Hematopoietic multipotent progenitor cell (in vitro differentiated cells): ENCODE measurements around the gene TMEM151A. TPM values are rescaled to one million over a fixed set of nuclear protein-coding genes. Genes with fewer than 3 reads are reported as not detected.

ENCODE experiments used
- DNase-seq, 3 donors: peaks; one replicate each; pipeline ENCODE4 v3.0.0-alpha.2; 2011 to 2015; ENCODE audit warnings: low read depth in 2 of 3, low spot score in 2 of 3
- total RNA-seq: library from RNA; depleted of rRNA; stranded (reverse); fragments of >200 nt; gene quantifications from one replicate; pipeline ENCODE4 v1.2.3, GENCODE V29; 2012

TMEM151A gene
- total RNA-seq, 1 donor: 0.27 TPM

DNA sequence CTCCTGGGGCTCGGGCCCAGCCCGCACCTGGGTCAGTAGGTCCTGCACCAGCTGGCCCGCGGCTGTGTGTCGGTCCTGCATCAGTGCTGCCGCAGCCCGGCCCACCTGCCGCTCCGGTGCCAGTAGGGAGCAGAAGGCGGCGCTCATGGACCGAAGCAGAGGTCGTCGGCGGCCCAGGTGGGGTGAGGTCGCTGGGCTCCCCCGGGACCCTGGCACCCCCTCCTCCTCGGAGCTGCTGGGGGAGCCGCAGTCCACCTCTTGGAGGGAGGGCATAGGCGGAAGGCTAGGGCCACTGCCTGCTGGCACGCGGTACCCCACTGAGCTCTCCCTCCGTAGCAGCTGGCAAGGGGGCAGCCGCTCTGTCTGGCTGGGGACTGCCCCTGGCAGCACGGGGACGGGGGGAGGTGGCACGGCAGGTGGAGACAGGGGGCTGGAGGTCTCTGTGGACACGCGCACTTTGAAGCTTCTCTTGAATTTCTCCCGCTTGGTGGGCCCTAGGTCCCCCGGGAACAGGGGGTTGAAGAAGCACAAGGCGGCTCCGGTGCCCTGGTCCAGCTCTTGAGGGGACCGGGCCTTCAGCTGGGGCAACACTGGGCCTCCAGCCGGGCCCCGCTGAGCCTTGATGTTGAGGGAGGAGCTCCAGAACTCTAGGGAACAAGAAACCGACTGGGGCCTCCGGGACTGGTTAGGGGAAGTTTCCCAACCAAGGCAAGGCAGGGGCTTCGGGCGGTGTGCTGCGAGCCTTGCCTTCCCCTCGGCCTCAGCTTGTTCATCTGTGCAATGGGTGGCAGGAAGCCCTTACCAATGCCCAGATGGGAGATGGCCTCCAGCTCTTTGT, 43.1 kb downstream of the TMEM151A start:
- no peak for DNase-seq

DNA sequence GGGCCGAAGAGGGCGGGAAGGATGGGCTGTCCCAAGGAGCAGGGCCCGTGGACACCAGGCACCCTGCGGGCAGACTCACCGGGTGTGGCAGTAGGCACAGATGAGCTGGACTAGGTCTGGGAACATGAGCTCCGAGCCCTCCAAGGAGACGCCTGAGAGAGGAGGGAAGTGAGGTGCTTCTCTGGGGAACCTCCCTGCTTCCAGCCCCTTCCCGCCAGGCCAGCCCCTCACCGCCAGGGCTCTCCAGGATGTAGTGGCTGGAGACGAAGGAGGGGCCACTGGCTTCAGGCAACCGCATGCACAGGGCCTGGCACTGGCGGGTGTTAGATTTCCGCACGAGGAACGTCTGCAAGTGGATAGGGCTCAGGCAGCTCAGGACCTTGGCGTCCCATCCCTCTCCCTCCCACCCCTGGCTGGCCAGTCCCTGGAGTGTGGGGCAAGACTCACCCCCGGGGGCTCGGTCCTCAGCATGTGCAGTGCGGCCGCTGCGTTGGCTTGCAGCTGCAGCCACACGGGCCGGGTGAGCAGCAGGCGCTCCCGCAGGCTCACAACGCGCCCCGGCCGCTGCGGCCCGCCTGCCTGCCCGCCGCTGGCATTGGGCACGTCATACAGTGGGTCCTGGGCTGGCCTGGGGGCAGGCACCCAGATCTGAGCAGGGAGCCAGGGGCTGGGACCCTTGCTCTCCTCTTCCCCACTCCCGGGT, 44.0 kb downstream of the TMEM151A start:
- DNase-seq: no peak

GRCh38 chr11:66336234-66337102, 44.8 kb downstream of the TMEM151A start, which contains the start of gene RIN1:
RIN1 (minus strand) TSS chr11:66336434; CDS start chr11:66336402, 32 bp downstream.
- peak in 2 of 3 donors; percentile 63 to 73 for DNase-seq

GRCh38 chr11:66337103-66337899, 45.6 kb downstream of the TMEM151A start:
- no peak for DNase-seq

- DNase-seq: no peak
These were observed 46.8 kb downstream of the TMEM151A start for GRCh38 chr11:66338276-66339161.

DNA sequence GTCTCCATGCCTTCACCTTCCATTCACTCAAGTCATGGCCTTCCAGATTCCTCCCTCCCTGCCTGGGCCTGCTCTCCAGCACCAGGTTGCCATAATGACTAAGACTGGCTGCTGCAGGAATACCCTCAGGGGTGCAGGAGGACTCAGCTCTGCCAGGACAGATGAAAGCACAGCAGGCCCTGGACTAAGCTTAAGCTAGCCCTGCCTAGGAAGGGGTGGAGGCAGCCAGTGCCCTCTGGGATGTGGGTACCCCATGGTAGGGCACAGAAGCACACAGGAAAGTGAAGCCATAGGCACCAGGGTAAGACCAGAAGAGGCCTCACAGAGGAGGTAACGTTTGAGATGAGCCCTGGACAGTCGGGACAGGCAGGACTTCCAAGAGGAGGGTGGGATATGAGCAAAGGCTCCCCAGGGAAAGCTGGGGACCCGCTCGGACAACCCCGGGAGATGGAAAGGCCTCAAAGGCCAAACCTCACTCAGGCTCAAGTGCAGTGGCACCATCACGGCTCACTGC, 47.5 kb downstream of the TMEM151A start:
- no peak for DNase-seq

DNA sequence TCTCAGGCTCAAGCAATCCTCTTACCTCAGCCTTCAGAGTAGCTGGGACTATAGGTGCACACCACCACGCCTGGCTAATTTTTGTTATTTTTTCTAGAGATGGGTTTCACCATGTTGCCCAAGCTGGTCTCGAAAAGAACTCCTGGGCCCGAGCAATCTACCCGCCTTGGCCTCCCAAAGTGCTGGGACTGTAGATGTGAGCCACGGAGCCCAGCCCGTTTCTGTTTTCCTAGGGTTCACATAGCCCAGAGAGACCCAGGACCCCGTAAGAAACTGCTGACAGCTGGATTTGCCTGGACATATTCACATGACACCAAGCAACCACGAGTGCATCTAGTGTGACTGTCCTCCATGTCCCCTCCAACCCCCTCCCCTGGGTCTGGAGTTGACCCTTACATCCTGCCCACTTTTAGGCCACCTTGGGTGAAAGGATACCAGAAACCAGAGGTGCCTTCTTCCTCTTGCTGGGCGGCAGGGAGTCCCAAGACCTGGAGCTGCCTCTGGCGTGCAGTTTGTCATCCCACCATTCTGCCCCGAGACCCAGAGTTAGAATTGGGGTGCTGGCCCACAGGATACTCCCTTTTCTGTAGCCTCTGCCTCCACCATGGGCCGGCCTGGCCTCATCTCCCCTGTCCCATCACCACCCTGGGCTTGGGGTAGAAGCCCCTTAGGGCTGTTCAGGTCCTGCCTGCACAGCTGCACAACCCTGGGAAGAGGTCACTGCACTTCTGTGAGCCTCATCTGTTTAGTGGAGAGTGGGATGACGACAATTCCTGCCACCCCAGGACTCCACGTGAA, 48.2 kb downstream of the TMEM151A start:
- no peak for DNase-seq

DNA sequence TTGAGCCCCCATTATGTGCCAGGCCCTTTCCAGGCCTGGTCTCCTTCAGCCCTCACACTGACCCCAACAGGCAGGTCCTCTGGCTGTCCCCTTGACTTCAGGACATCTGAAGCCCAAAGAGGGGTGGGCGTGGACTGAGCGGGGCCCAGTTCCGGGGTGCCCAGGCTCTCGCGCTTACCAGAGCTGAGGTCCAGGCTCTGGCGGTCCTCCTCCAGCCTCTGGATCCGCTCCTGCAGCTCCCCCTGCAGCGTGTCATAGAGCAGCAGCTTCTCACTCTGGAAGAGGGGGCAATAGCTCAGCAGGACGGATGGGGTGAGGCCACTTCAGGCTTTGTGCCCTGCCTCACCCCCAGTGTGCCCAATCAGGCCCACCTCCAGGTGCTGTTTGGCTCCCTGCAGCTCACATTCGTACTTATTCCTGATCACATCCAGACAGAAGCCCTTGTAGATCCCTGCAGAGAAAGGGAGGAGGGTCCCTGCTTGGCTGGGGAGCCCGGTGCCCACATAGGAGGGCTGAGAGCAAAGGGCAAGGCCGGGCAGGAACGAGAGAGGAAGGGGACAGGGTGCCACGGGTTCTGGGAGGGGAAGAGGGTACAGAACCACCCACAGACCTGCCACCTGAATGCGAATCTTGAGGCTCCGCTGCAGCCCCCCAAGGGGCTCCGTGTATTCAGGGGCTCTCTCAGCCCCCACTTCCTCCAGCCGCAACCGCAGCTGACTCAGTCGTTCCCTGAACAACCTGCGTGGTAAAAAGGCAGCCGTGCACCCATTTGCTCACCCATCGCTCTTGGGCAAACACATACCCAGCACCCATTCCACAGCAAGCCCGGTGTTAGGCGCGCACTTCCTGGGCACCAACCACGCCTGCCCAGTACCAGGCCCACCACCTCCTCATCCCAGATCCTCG, 49.2 kb downstream of the TMEM151A start:
- DNase-seq: no peak

GRCh38 chr11:66341502-66342126, 49.9 kb downstream of the TMEM151A start:
- DNase-seq: no peak

DNA sequence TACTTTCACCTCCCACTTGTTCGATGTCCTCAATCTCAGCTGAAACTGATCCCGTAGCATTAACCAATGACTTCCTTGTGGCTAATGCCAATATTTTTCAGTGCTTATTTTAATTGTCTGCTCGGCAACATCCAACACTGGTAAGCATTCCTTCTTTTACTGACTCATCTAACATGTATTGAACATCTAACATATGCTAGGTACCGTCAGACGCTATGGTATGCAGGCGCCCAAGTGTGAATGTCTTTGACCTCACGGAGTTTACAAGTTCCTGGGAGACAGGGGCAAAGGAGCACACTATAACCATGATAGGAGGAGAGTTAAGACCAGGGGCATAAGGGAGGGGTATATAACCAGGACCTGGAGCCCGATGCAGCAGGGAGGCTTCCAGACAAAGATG, 51.5 kb downstream of the TMEM151A start:
- DNase-seq: no peak

- DNase-seq: peak; percentile 90 to 97 (median 97)
These were observed 53.0 kb downstream of the TMEM151A start, which contains the start of gene BRMS1 for GRCh38 chr11:66344550-66345315. BRMS1 (minus strand) TSS chr11:66345104; CDS start chr11:66342234, 2,870 bp downstream.

DNA sequence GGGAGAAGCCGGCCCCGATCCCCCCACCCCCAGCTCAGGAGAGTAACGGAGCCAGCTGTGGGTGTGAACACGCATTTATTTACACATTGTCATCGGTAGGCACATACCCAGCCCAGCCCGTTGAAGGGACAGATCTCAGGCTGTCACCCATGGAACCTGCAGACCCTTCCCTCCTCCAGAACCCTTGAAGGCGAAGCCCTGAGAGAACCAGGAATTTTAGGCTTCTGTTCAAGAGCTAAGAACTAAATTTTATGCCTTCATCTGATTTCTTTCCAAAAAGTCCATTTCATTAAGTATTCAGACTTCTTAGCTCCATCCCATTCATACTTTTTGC, 53.6 kb downstream of the TMEM151A start:
- no peak for DNase-seq
